GM20431 (cell line): ENCODE data around the gene CDK19.
"Not testable (repeated sequence)": the region's sequence is repeated elsewhere in the genome, so short reads cannot be mapped to it uniquely, and the experiment has no call there.

Experiments
- in situ Hi-C: fragments of 300-500 bp; cut with MseI, MboI; formaldehyde crosslinking; loops from one replicate; pipeline ENCODE4 v1.15.0; 2020; ENCODE audit warnings: low sequenced_read_pairs; ENCODE audit not compliant: unreplicated experiment

The CDK19 gene

GRCh38 chr6:110814102-110815014, 911 bp downstream of the CDK19 start:
- in situ Hi-C loops = no loop called here

DNA sequence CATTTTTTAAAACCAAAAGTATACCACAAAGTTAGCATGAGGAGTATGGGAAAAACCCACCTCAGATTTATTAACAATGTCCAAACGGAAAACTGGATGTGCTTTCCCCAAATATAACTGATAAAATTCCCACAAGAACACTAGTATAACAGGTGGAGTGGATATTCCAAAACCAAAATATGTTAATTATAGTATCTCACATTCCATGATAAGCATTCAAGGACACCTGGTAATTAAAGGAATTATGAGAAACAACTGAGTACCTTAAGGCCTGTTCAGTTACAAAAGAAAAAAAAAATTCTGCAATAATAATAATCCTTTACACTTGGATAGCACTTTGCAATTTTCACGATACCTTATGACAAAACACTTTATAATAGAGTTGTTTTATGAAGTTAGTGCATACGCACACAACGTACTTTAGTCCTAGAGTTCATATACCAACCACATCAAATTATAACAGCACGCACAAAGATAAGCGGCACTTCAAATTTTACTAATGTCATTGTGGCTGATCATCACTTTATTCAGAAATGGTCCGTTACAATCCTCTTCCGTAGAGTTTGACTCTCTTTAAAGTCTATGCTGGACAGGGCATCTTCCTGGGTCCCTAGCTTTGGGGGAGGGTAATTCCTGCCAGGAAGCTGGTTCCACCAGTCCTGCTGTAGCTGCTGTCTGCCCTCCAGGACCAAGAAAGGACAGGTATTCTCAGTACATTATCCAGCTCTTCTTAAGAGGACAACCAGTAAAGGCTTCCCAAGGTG, 1.7 kb downstream of the CDK19 start:
- in situ Hi-C loops = no loop called here

DNA sequence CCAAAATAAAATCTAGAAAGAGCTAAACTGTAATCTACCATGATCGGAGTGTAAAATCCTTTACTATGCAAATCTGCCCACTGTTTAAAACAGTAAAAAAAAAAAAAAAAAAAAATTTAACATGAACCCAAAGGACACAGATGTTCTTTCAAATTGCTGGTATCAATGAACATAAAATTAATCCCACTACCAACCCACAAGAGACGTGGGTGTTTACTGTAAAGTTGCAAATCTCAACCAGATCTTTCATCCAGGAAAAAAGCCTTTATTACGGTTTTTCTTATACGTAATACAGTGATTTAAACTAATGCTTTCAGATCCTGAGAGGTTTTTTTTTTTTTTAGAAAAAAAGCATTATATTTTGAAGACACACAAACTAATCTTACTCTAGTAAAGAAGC, 2.5 kb downstream of the CDK19 start:
- in situ Hi-C loops = no loop called here

DNA sequence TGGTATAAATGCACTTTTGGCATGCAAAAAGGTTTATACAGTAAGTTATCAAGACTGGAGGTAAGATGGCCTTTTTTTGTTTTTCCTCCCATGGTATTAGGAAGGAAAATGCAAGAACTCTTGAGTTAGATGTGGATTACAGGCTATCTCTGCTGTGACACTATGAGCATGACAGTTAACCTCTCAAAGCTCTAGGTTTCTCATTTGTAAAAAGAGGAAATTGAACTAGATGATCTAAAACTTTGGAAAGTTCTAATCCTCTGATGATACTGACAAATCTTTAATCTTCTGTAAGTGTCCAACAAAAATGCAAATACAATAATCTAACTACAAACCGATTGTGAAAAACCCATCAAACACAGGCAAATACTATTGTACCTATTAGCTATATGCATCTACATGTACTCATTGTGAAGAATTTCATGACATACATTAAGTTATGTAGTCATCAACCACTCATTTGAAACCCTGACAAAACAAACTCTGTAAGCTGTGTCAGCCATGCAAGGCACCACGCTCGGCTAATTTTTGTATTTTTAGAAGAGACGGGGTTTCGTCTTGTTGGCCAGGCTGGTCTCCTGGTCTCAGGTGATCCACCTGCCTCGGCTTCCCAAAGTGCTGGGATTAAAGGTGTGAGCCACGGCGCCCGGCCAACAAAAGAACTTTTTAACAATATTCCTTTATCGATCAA, 4.2 kb downstream of the CDK19 start:
- in situ Hi-C loops = no loop called here

DNA sequence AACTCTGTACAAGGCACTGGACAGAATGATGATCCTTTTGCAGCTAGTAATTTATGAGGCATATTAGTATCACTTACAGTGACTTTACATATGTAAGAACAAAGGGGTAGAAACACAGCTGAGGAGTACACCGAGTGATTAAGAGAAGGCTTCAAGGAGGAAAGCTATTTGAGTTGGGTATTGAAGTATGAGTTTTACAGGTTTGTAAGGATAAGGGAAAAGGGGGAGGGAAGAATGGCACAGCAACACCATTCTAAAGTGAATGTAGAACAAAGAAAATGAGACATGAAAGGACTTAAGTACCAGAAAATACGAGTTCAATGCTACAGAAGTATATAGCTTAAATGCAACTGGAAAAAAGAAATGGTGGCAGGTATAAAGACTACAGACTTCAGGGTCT, 5.5 kb downstream of the CDK19 start:
- in situ Hi-C loops = no loop called here

GRCh38 chr6:110802175-110802574, 13.1 kb downstream of the CDK19 start:
- in situ Hi-C loops = not testable (repeated sequence)

DNA sequence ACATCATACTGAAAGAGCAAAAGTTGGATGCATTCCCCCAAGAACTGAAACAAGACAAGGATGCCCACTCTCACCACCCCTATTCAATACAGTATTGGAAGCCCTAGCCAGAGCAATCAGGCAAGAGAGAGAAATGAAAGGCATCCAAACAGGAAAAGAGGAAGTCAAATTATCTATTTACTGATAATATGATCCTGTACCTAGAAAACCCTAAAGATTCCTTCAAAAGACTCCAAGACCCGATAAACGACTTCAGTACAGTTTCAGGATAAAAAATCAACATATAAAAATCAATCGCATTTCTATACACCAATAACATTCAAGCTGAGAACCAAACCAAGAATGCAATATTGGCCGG, 14.5 kb downstream of the CDK19 start:
- in situ Hi-C loops = no loop called here

- in situ Hi-C loops = no loop called here
These were observed 15.0 kb downstream of the CDK19 start for GRCh38 chr6:110800196-110800838.

DNA sequence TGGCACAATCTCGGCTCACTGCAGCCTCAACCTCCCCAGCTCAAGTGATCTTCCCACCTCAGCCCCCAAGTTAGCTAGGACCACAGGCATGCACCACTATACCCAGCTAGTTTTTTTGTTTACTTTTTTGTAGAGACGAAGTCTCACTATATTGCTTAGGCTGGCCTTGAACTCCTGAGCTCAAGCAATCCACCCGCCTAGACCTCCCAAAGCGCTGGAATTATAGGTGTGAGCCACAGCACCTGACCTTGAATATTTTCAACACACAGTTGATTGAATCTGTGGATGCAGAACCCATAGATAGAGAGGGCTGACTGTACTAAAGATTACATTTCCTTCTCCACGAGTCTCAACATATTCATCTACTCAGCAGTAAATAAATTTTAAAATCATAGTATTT, 15.6 kb downstream of the CDK19 start:
- in situ Hi-C loops = no loop called here

DNA sequence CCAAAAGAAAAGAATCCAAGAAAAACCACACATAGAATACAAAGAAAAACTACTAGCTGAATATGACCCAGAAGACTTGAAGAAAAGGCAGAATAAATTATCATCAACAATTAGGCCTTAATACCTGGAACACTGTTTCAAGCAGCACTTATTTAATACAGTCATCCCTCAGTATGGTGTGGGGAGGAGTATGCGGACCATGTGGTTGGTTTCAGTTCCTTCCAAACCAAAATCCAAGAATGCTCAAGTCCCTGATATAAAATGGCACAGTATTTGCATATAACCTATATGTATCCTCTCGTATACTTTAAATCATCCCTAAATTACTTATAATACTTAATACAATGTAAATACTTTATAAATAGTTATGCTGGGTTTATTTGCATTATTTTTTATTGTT, 16.1 kb downstream of the CDK19 start:
- in situ Hi-C loops = no loop called here

GRCh38 chr6:110795271-110795670, 20.0 kb downstream of the CDK19 start:
- in situ Hi-C loops = no loop called here

DNA sequence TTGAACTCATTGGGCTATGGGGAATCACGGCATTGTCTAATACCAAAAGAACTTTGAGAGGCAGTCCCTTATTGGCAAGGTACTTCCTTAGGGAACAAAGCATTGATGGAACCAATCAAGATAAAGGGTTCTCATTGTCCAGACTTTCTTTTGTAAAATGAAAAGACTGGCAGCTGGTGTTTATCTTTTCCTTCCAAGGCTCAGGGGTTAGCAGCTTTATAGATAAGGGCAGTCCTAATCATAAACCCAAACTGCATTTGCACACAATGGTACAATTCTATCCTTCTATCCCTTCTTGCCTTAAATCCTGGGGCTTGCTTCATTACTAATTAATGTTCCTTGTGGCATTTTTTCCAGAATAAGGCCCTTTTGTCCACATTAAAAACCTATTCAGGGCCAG, 28.6 kb downstream of the CDK19 start:
- in situ Hi-C loops = no loop called here

DNA sequence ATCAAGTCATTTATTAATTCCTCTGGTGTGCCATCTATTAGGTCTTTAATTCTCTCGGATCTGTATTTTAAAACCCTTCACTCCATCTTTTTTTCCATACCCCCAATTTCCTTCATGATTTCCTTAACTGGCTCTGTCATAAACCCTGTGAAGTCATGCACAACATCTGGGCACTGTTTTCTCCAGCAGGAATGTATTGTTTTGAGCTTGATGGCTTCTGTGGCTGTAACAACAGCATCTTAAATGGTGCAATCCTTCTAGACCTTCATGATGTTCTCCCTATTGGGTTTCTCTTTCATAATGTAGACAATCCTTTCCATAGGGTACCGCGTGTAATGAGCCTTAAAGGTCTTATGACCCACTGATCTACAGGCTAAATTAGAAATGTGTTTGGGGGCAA, 29.0 kb downstream of the CDK19 start:
- in situ Hi-C loops = no loop called here

- in situ Hi-C loops = no loop called here
These were observed 30.7 kb downstream of the CDK19 start for GRCh38 chr6:110784610-110784979.

DNA sequence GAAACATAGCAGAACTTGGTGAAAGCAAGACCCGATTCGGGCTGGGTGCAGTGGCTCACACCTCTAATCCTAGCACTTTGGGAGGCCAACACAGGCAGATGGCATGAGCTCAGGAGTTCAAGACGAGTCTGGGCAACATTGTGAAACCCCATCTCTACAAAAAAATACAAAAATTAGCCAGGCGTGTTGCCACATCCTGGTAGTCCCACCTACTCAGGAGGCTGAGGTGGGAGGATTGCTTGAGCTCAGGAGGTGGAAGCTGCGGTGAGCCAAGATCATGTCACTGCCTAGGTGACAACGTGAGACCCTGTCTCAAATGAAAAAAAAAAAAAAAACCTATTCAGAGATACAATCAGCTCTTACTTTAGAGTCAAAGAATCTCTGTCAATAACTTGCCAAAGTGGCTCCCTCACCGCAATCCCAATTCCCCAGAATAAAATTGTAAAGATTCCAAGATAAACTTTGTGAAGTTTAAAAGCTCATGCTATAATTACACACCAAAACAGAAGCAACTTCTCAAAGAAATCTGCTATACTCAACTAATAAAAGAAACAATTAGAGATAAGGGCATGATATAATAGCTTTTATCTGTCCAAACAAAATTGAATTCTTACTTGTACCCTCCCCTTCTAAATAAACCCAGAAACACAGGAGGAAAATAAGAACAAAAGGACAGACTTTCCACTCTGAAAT, 33.6 kb downstream of the CDK19 start:
- in situ Hi-C loops = no loop called here

DNA sequence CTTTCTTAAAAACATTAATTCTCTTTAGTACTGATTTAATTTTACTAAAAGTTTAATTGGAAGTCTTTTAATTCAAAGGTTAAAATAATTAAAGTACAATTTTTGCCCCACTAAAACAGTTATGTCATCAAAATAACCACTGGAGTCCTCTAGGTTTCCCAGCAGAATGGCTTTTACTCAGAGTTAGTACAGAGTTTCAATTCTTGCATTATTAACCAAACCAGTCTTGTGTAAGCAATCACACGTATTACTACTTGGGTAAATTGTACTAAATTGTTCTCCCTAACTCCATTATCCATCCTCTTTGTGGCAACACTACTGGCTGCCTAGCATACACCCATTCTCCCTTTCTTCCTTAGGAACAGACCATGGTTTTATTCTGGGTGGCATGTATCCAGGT, 36.9 kb downstream of the CDK19 start:
- in situ Hi-C loops = no loop called here

DNA sequence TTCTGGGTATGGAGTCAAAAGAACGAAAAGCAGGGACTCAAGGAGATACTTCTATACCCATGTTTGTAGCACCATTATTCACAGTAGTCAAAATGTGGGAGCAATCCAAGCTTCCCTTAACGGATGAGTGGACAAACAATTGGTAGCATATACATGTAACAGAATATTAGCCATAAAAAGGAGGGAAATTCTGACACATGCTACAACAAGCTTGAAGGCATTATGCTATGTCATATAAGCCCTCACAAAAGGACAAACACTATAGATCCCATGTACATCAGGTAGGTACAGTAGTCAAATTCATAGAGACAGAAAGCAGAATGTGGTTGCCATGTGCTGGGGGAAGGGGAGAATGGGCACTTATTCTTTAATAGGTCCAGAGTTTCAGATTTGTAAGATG, 37.6 kb downstream of the CDK19 start:
- in situ Hi-C loops = no loop called here

- in situ Hi-C loops = no loop called here
These were observed 38.9 kb downstream of the CDK19 start for GRCh38 chr6:110776413-110776812.

GRCh38 chr6:110769923-110770322, 45.3 kb downstream of the CDK19 start:
- in situ Hi-C loops = no loop called here

GRCh38 chr6:110768057-110768456, 47.2 kb downstream of the CDK19 start:
- in situ Hi-C loops = no loop called here
